WTC11 (cell line): ENCODE measurements around the gene GPR62.

Experiments
- AR ChIP-seq: fragments of 250-450 bp; sonication (Bioruptor Pico); IDR thresholded peaks from 2 replicates; pipeline ENCODE4 v1.9.0; 2021; ENCODE audit warnings: mild to moderate bottlenecking
- CTCF ChIP-seq: fragments of 200-600 bp; IDR thresholded peaks from 2 replicates; pipeline ENCODE4 v1.8.0; 2022; ENCODE audit warnings: antibody characterized with exemption
- GABPB1 ChIP-seq: sonication (generic); formaldehyde crosslinking; IDR thresholded peaks from 2 replicates; pipeline ENCODE4 v1.8.1; 2023; ENCODE audit warnings: mild to moderate bottlenecking, missing genetic modification reagents
- IRF1 ChIP-seq: sonication (generic); formaldehyde crosslinking; IDR thresholded peaks from 2 replicates; pipeline ENCODE4 v1.8.0; 2023; ENCODE audit warnings: missing genetic modification reagents
- MXD4 ChIP-seq: fragments of 250-450 bp; sonication (Bioruptor Pico); IDR thresholded peaks from 2 replicates; pipeline ENCODE4 v1.8.0; 2021; ENCODE audit warnings: mild to moderate bottlenecking, moderate library complexity, borderline replicate concordance
- PRDM15 ChIP-seq: sonication (generic); formaldehyde crosslinking; IDR thresholded peaks from 2 replicates; pipeline ENCODE4 v1.8.0; 2022; ENCODE audit warnings: missing genetic modification reagents
- TCF7 ChIP-seq: sonication (generic); formaldehyde crosslinking; IDR thresholded peaks from 2 replicates; pipeline ENCODE4 v1.8.0; 2022; ENCODE audit warnings: mild to moderate bottlenecking, low read depth, missing genetic modification reagents, moderate library complexity

- TF ChIP-seq IRF1 (CRISPR knock-in tag) (no peak), GABPB1 (CRISPR knock-in tag) (no peak), CTCF (no peak), MXD4 (no peak), PRDM15 (no peak), AR (no peak), TCF7 (CRISPR knock-in tag) (no peak)
Measured at GRCh38 chr3:51945926-51946705, 9.1 kb upstream of the GPR62 start.
